Lower lobe of right lung (tissue), 2 donors: ENCODE measurements around the gene SERINC5. TPM values are rescaled to one million over a fixed set of nuclear protein-coding genes. Genes with fewer than 3 reads are reported as not detected.
A peak's percentile ranks its signal among the peaks of the same experiment; 100 is the strongest.

ENCODE experiments used
- ATAC-seq, 2 donors: fragments of 200-7000 bp; cut with Tn5 transposase; one replicate each; pipeline ENCODE4 v1.9.1; 2020 to 2022; ENCODE audit warnings: mild to moderate bottlenecking in 2 of 2, moderate library complexity in 2 of 2
- DNase-seq: peaks from one replicate; pipeline ENCODE4 v3.0.0-alpha.2; 2020
- H3K27ac ChIP-seq: fragments of 200-600 bp; one replicate; pipeline ENCODE4 v1.8.0; 2022
- H3K27me3 ChIP-seq: fragments of 200-600 bp; one replicate; pipeline ENCODE4 v1.8.0; 2022; ENCODE audit warnings: low read depth
- H3K36me3 ChIP-seq: fragments of 200-600 bp; one replicate; pipeline ENCODE4 v1.8.0; 2022; ENCODE audit warnings: mild to moderate bottlenecking
- H3K4me1 ChIP-seq: fragments of 200-600 bp; one replicate; pipeline ENCODE4 v1.8.0; 2022
- H3K4me3 ChIP-seq: fragments of 200-600 bp; one replicate; pipeline ENCODE4 v1.8.0; 2022; ENCODE audit warnings: mild to moderate bottlenecking
- H3K9me3 ChIP-seq: fragments of 200-600 bp; one replicate; pipeline ENCODE4 v1.8.0; 2022
- CTCF ChIP-seq: fragments of 200-600 bp; IDR thresholded peaks from one replicate; pipeline ENCODE4 v1.8.0; 2022; ENCODE audit warnings: antibody characterized with exemption, mild to moderate bottlenecking
- intact Hi-C: fragments of 100-400 bp; cut with DNase I; formaldehyde crosslinking; loops from one replicate; pipeline ENCODE4 v1.11.0; 2022
- total RNA-seq: library from RNA; stranded (reverse); fragmentation: NEBNext Ultra II Directional; extraction: Animal tissue kit (Norgen Biotek cat#: 25700); gene quantifications from one replicate; pipeline ENCODE4 v1.2.1, GENCODE V29; 2021
- donor health status: DM: no; HTN: yes; CAD: no; lungs with severe emphysema.

SERINC5 gene
- total RNA-seq, 1 donor from 2014 or later, result 52.6 TPM

- intact Hi-C loops, result no loop called here
- Histone ChIP-seq H3K36me3 (peaks cover 54% of the 10 kb centered on the region), H3K27ac (no peak overlapping the region), H3K27me3 (no peaks in the 10 kb centered on the region), H3K4me1 (peaks cover 10% of the 10 kb centered on the region), H3K9me3 (no peaks in the 10 kb centered on the region), H3K4me3 (no peak overlapping the region)
- DNase-seq (no peak), ATAC-seq (no peak)
- no peak for TF ChIP-seq CTCF
These were observed 87.3 kb downstream of the SERINC5 start for GRCh38 chr5:80168388-80169028.

- TF ChIP-seq CTCF, result no peak
- no peak for DNase-seq
- no peaks in the 10 kb centered on the region for H3K9me3 ChIP-seq
- no peak overlapping the region for H3K27ac ChIP-seq
- intact Hi-C loops, result no loop called here
- H3K36me3 ChIP-seq, result peaks cover 43% of the 10 kb centered on the region
- no peaks in the 10 kb centered on the region for H3K27me3 ChIP-seq
- H3K4me3 ChIP-seq, result no peak overlapping the region
- H3K4me1 ChIP-seq, result peaks cover 10% of the 10 kb centered on the region
- ATAC-seq, result no peak
These were observed 90.4 kb downstream of the SERINC5 start for GRCh38 chr5:80165452-80165851.

GRCh38 chr5:80161165-80161564, 94.7 kb downstream of the SERINC5 start:
- H3K4me1 ChIP-seq, result peaks cover 10% of the 10 kb centered on the region
- intact Hi-C loops, result no loop called here
- no peak overlapping the region for H3K4me3 ChIP-seq
- DNase-seq, result no peak
- H3K27me3 ChIP-seq, result no peaks in the 10 kb centered on the region
- no peak for ATAC-seq
- no peaks in the 10 kb centered on the region for H3K9me3 ChIP-seq
- H3K36me3 ChIP-seq, result peaks cover 48% of the 10 kb centered on the region
- H3K27ac ChIP-seq, result no peak overlapping the region
- no peak for TF ChIP-seq CTCF

- ATAC-seq, result peak; percentile 47 to 75
- peaks cover 1% of the 10 kb centered on the region for H3K4me1 ChIP-seq
- no peaks in the 10 kb centered on the region for H3K27me3 ChIP-seq
- no peak overlapping the region for H3K4me3 ChIP-seq
- intact Hi-C loops, result no loop called here
- H3K36me3 ChIP-seq, result peaks cover 40% of the 10 kb centered on the region
- H3K9me3 ChIP-seq, result no peaks in the 10 kb centered on the region
- no peak for DNase-seq
- TF ChIP-seq CTCF, result no peak
- H3K27ac ChIP-seq, result no peak overlapping the region
These were observed 95.6 kb downstream of the SERINC5 start for GRCh38 chr5:80160242-80160641.

- Histone ChIP-seq H3K27ac (no peak overlapping the region), H3K27me3 (no peaks in the 10 kb centered on the region), H3K4me3 (no peak overlapping the region), H3K9me3 (no peaks in the 10 kb centered on the region), H3K36me3 (peaks cover 40% of the 10 kb centered on the region), H3K4me1 (no peaks in the 10 kb centered on the region)
- DNase-seq, result no peak
- TF ChIP-seq CTCF, result no peak
- no peak for ATAC-seq
- intact Hi-C loops, result no loop called here
These were observed 96.6 kb downstream of the SERINC5 start for GRCh38 chr5:80159133-80159815.
